HepG2 (cell line): ENCODE data around the gene VPS13C. TPM values are rescaled to one million over a fixed set of nuclear protein-coding genes. Genes with fewer than 3 reads are reported as not detected.

ENCODE experiments used
- ATAC-seq: fragments of 200-7000 bp; cut with Tn5 transposase; 3 replicates; pipeline ENCODE4 v1.9.1; 2020; ENCODE audit warnings: mild to moderate bottlenecking, moderate library complexity
- BruUV-seq: library from RNA; stranded (reverse); fragments of 400-500 nt; replicated peaks from 2 replicates; lab custom pipeline; 2021; lab: Mats Ljungman, UMichigan
- CTCF ChIA-PET: fragments of 300-600 bp; formaldehyde crosslinking; extraction: SDS; loops from one replicate; lab custom pipeline; 2021; ENCODE audit warnings: low total read pairs, inconsistent platforms, low intra/inter-chr PET ratio; lab: Yijun Ruan, JAX
- POLR2A ChIA-PET: fragments of 350-600 bp; sonication (Branson Sonifier 250); formaldehyde crosslinking; loops from one replicate; lab custom pipeline; 2020; ENCODE audit warnings: antibody characterized with exemption, inconsistent platforms; lab: Yijun Ruan, JAX
- DNase-seq: peaks from one replicate; pipeline ENCODE4 v3.0.0-alpha.2; 2015; ENCODE audit warnings: low spot score
- FAIRE-seq: peaks from 3 replicates; lab custom pipeline; 2011; peaks lifted over from hg19 to GRCh38; lab: Jason Lieb, UNC
- H2AFZ ChIP-seq: one replicate; pipeline ENCODE4 v1.6.1; 2011; ENCODE audit warnings: low read length, inconsistent platforms
- H3K27ac ChIP-seq: fragments of 300-600 bp; 3 replicates; pipeline ENCODE4 v1.8.0; 2011; ENCODE audit warnings: mixed run types, mild to moderate bottlenecking, mixed read lengths, low read length, inconsistent platforms; ENCODE audit not compliant: insufficient read depth; ENCODE audit errors: extremely low read length
- H3K27me3 ChIP-seq, 2 experiments: fragments of 200-600 bp in 1 of 2; 2 replicates in 1 of 2; 3 replicates in 1 of 2; pipeline versions ENCODE4 v1.6.0 to v1.8.0; 2011; ENCODE audit warnings: low read length in 2 of 2, mild to moderate bottlenecking in 2 of 2, moderate library complexity in 2 of 2, inconsistent platforms in 1 of 2; ENCODE audit not compliant: insufficient read depth in 2 of 2, control insufficient read depth in 1 of 2
- H3K36me3 ChIP-seq, 2 experiments: fragments of 200-600 bp in 1 of 2; replicated peaks in 1 of 2; 2 replicates in 1 of 2; 3 replicates in 1 of 2; pipeline versions ENCODE4 v1.5.1 to v1.8.0; 2011; ENCODE audit warnings: low read length in 2 of 2, inconsistent platforms in 1 of 2; ENCODE audit not compliant: insufficient read depth in 2 of 2, control insufficient read depth in 1 of 2
- H3K4me1 ChIP-seq: 2 replicates; pipeline ENCODE4 v1.5.1; 2012; ENCODE audit warnings: low read length, inconsistent platforms; ENCODE audit not compliant: insufficient read depth
- H3K4me2 ChIP-seq: 2 replicates; pipeline ENCODE4 v1.6.0; 2011; ENCODE audit warnings: low read depth, low read length, inconsistent platforms
- H3K4me3 ChIP-seq, 3 experiments: fragments of 200-600 bp in 1 of 3; sonication (generic), shearing (Covaris generic) in 1 of 3; replicated peaks in 1 of 3; 2 replicates each; pipeline ENCODE4 v1.5.1; 2011 to 2016; ENCODE audit warnings: low read length in 3 of 3, inconsistent platforms in 2 of 3, low read depth in 2 of 3, mild to moderate bottlenecking in 2 of 3, control low read depth in 1 of 3, mixed read lengths in 1 of 3; ENCODE audit not compliant: insufficient read depth in 1 of 3
- H3K79me2 ChIP-seq: one replicate; pipeline ENCODE4 v1.6.1; 2011; ENCODE audit warnings: low read length, inconsistent platforms; ENCODE audit not compliant: insufficient read depth
- H3K9ac ChIP-seq: 2 replicates; pipeline ENCODE4 v1.6.0; 2011; ENCODE audit warnings: mild to moderate bottlenecking, low read depth, low read length, inconsistent platforms; ENCODE audit not compliant: insufficient read depth
- H3K9me3 ChIP-seq: 2 replicates; pipeline ENCODE4 v1.5.1; 2012; ENCODE audit warnings: mild to moderate bottlenecking, low read length
- H4K20me1 ChIP-seq: 2 replicates; pipeline ENCODE4 v1.6.0; 2011; ENCODE audit warnings: inconsistent platforms, mild to moderate bottlenecking, low read length, moderate library complexity; ENCODE audit not compliant: insufficient read depth
- FOSL1 ChIP-seq: sonication (generic); formaldehyde crosslinking; IDR thresholded peaks from 2 replicates; pipeline ENCODE4 v1.9.0; 2021; ENCODE audit warnings: missing genetic modification reagents, borderline replicate concordance
- NFE2 ChIP-seq: sonication (generic); formaldehyde crosslinking; IDR thresholded peaks from 2 replicates; pipeline ENCODE4 v1.4.0; 2020; ENCODE audit warnings: missing genetic modification reagents
- SP4 ChIP-seq: sonication (generic); formaldehyde crosslinking; IDR thresholded peaks from 2 replicates; pipeline ENCODE4 v1.8.1; 2023; ENCODE audit warnings: mild to moderate bottlenecking, missing genetic modification reagents
- ZIK1 ChIP-seq: sonication (generic); formaldehyde crosslinking; IDR thresholded peaks from 2 replicates; pipeline ENCODE4 v1.5.0; 2020; ENCODE audit warnings: mild to moderate bottlenecking, low read depth, missing genetic modification reagents, borderline replicate concordance
- WGBS: methylation state at CpG from one replicate; pipeline ENCODE4 v1.1.6; 2017; ENCODE audit warnings: low lambda C conversion rate; 5-methylcytosine and 5-hydroxymethylcytosine counted together
- in situ Hi-C: cut with HindIII; loops from 2 replicates; pipeline ENCODE4 v1.10.0; 2017; ENCODE audit warnings: low pct_unique_long_range_greater_than_20kb; ENCODE audit not compliant: extremely low pct_ligation_motif_present
- intact Hi-C: fragments of 100-400 bp; cut with micrococcal nuclease; formaldehyde crosslinking; loops from one replicate; pipeline ENCODE4 v1.10.0; 2022; ENCODE audit not compliant: unreplicated experiment
- polyA plus RNA-seq, 8 experiments: library from polyadenylated mRNA; depleted of rRNA in 3 of 8; stranded (reverse) in 7 of 8; unstranded in 1 of 8; fragments of >200 nt; fragmentation: Illumina TruSeq in 4 of 8; extraction: Trizol in 4 of 8; gene quantifications; 2 replicates each; pipeline versions ENCODE4 v1.2.1 to v1.2.3, GENCODE V29; 2011 to 2016; ENCODE audit warnings: low read depth in 4 of 8, missing spikeins in 1 of 8, mixed read lengths in 1 of 8; ENCODE audit not compliant: insufficient read depth in 1 of 8
- total RNA-seq, 5 experiments: library from RNA; depleted of rRNA; stranded (reverse); fragments of >200 nt; fragmentation: Illumina TruSeq; extraction: Trizol; gene quantifications; 2 replicates each; pipeline ENCODE4 v1.2.3, GENCODE V29; 2016; ENCODE audit warnings: low read depth in 1 of 5
- TF ChIP-seq, protein P1 (sequence below): sonication (generic); formaldehyde crosslinking; IDR thresholded peaks from 2 replicates; pipeline ENCODE4 v1.5.1; 2020; ENCODE audit warnings: missing genetic modification reagents, mild to moderate bottlenecking, borderline replicate concordance
- TF ChIP-seq, protein P2 (sequence below): IDR thresholded peaks from 2 replicates; pipeline ENCODE4 v1.6.1; 2016; ENCODE audit warnings: missing compliant biosample characterization, missing genetic modification reagents, borderline replicate concordance

The VPS13C gene
- total and polyA plus RNA-seq, 2 of the 13 experiments (the other 11 are each of a cell fraction or from before 2014, with no cell fraction given): 10.9 to 26.8 TPM

DNA sequence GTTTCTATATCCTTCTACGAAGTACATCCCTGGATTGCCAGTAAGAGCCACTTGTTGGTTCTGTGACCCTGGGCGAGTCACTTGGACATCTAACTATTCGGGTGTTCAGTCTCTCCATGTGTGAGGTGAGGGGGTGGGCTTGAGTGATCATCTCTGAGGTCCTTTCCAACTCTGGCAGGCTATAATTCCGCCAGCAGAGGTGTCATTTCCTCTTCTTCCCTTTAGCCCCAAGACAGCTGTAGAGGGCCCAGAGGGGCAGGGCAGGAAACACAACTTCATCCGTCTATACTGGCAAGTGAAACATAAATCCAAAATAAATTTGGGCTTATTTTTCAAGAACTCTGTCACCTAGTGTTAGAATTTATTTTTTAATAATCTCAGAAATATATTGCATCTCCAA is 44.6 kb upstream of the VPS13C start (continued):
- TF ChIP-seq, protein P1, sequence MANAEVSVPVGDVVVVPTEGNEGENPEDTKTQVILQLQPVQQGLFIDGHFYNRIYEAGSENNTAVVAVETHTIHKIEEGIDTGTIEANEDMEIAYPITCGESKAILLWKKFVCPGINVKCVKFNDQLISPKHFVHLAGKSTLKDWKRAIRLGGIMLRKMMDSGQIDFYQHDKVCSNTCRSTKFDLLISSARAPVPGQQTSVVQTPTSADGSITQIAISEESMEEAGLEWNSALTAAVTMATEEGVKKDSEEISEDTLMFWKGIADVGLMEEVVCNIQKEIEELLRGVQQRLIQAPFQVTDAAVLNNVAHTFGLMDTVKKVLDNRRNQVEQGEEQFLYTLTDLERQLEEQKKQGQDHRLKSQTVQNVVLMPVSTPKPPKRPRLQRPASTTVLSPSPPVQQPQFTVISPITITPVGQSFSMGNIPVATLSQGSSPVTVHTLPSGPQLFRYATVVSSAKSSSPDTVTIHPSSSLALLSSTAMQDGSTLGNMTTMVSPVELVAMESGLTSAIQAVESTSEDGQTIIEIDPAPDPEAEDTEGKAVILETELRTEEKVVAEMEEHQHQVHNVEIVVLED (CRISPR knock-in tag): no peak

DNA sequence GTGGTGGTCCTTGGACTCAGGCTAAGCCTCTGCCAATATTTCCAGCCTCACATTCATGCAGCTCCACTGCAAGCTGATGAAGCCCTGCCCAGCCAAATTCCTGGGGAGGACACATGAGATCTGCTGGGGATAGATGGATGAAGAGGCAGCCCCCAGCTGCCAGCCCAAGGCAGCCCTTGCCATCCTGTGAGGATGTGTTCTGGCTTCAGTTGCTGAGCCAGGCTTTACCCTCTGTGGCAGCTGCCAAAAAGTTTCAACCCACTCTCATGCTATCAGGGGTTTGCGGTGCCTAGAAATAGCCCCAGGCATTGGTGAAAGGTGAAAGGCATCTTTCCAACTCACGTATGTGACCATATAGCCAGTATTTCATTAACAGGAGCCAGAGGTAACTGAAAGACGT is 44.2 kb upstream of the VPS13C start:
- Histone ChIP-seq H3K9me3 (no peaks in the 10 kb centered on the region), H4K20me1 (no peaks in the 10 kb centered on the region), H3K27me3 (peaks cover 0 to 12% of the 10 kb centered on the region in 2 experiments; a peak in 1 of 5 replicates), H2AFZ (no peak overlapping the region), H3K79me2 (no peaks in the 10 kb centered on the region), H3K36me3 (no peaks in the 10 kb centered on the region), H3K9ac (no peak overlapping the region), H3K4me1 (no peaks in the 10 kb centered on the region; the same call in 1 of the 2 replicates), H3K27ac (no peak overlapping the region), H3K4me3 (no peak overlapping the region), H3K4me2 (no peak overlapping the region)
- intact Hi-C loops: no loop called here
- ChIA-PET POLR2A (no interaction called here), CTCF (no interaction called here)
- FAIRE-seq (no peak), DNase-seq (no peak), ATAC-seq (no peak)
- WGBS: 32% methylated on average over 3 of the region's 3 CpGs
- no peak for TF ChIP-seq SP4 (CRISPR knock-in tag)
- TF ChIP-seq FOSL1 (CRISPR knock-in tag): no peak
- TF ChIP-seq, protein P2, sequence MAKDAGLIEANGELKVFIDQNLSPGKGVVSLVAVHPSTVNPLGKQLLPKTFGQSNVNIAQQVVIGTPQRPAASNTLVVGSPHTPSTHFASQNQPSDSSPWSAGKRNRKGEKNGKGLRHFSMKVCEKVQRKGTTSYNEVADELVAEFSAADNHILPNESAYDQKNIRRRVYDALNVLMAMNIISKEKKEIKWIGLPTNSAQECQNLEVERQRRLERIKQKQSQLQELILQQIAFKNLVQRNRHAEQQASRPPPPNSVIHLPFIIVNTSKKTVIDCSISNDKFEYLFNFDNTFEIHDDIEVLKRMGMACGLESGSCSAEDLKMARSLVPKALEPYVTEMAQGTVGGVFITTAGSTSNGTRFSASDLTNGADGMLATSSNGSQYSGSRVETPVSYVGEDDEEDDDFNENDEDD (CRISPR knock-in tag): no peak
- TF ChIP-seq ZIK1 (CRISPR knock-in tag): no peak
- TF ChIP-seq NFE2 (CRISPR knock-in tag): no peak
- in situ Hi-C loops: no loop called here
- BruUV-seq: no TSS peak
